ENCODE measurements around the gene BCR.

- TF ChIP-seq CTCF (optimal IDR thresholded peaks at IDR 0.05 in 1 of 3, IDR thresholded peaks at IDR 0.05 in 1 of 3, conservative IDR thresholded peaks at IDR 0.05 in 1 of 3; ENCODE audit: extremely low read depth in 1 of 3, insufficient read depth in 2 of 3, low read length in 3 of 3), result no peak
- no peak for TF ChIP-seq EZH2 (IDR thresholded peaks at IDR 0.05; ENCODE audit: low read length)
These were observed 185.7 kb downstream of the BCR start for GRCh38 chr22:23365961-23366360.
